ENCODE measurements around the gene DNAH3.

- no peak for TF ChIP-seq POLR2A (IDR thresholded peaks at IDR 0.05; ENCODE audit: low read length)
- TF ChIP-seq GATA1 (IDR thresholded peaks at IDR 0.05; ENCODE audit: low read depth, low read length), result no peak
Observed at GRCh38 chr16:21084631-21085225, 65.9 kb downstream of the DNAH3 start.

Measured in erythroblast (primary cell).